CD4-positive, alpha-beta memory T cell (primary cell): Measurements from ENCODE around the gene EIPR1. TPM values are rescaled to one million over a fixed set of nuclear protein-coding genes. Genes with fewer than 3 reads are reported as not detected.
A peak's percentile ranks its signal among the peaks of the same experiment; 100 is the strongest.

Source experiments
- CTCF ChIA-PET: fragments of 350-600 bp; sonication (Branson Sonifier 250); formaldehyde crosslinking; loops from one replicate; lab custom pipeline; 2021; ENCODE audit warnings: inconsistent platforms; ENCODE audit not compliant: partially characterized antibody; lab: Charles Lee
- POLR2A ChIA-PET: fragments of 350-600 bp; sonication (Branson Sonifier 250); formaldehyde crosslinking; loops from one replicate; lab custom pipeline; 2021; ENCODE audit not compliant: partially characterized antibody; lab: Charles Lee
- DNase-seq, 5 donors: peaks; one replicate each; pipeline versions ENCODE4 v3.0.0 to v3.0.0-alpha.2; 2020 to 2022; ENCODE audit warnings: mixed read lengths in 1 of 5
- H3K27ac ChIP-seq: one replicate; pipeline ENCODE4 v1.7.0; 2013; ENCODE audit warnings: low read depth, low read length
- H3K27me3 ChIP-seq: 2 replicates; pipeline ENCODE4 v1.7.0; 2013; ENCODE audit warnings: mild to moderate bottlenecking, low read length, moderate library complexity; ENCODE audit not compliant: insufficient read depth
- H3K36me3 ChIP-seq: 2 replicates; pipeline ENCODE4 v1.7.0; 2013; ENCODE audit warnings: mild to moderate bottlenecking, low read length, moderate library complexity; ENCODE audit not compliant: insufficient read depth
- H3K4me1 ChIP-seq: 2 replicates; pipeline ENCODE4 v1.7.0; 2013; ENCODE audit warnings: mild to moderate bottlenecking, low read length, moderate library complexity; ENCODE audit not compliant: insufficient read depth
- H3K4me3 ChIP-seq, 2 donors: one replicate each; pipeline ENCODE4 v1.7.0; 2013; ENCODE audit warnings: low read length in 2 of 2, mild to moderate bottlenecking in 1 of 2
- H3K9me3 ChIP-seq, 2 donors: one replicate each; pipeline ENCODE4 v1.7.0; 2013; ENCODE audit warnings: low read length in 2 of 2, control low read depth in 1 of 2; ENCODE audit not compliant: control insufficient read depth in 1 of 2
- H3K27ac Mint-ChIP-seq, 7 donors: one replicate each; pipeline ENCODE4 v1.8.0; 2020 to 2021; ENCODE audit warnings: mixed read lengths in 7 of 7, mild to moderate bottlenecking in 6 of 7, inconsistent platforms in 3 of 7, moderate library complexity in 3 of 7
- H3K27me3 Mint-ChIP-seq, 2 donors: one replicate each; pipeline ENCODE4 v1.8.0; 2020 to 2021; ENCODE audit warnings: mixed read lengths in 2 of 2
- H3K36me3 Mint-ChIP-seq, 2 donors: one replicate each; pipeline ENCODE4 v1.8.0; 2020 to 2021; ENCODE audit warnings: mixed read lengths in 2 of 2, inconsistent platforms in 1 of 2, mild to moderate bottlenecking in 1 of 2
- H3K4me1 Mint-ChIP-seq, 4 donors: one replicate each; pipeline ENCODE4 v1.8.0; 2020 to 2021; ENCODE audit warnings: mixed read lengths in 4 of 4, mild to moderate bottlenecking in 1 of 4
- H3K4me3 Mint-ChIP-seq, 8 donors: one replicate each; pipeline ENCODE4 v1.8.0; 2020 to 2021; ENCODE audit warnings: mixed read lengths in 8 of 8, mild to moderate bottlenecking in 7 of 8, moderate library complexity in 6 of 8, inconsistent platforms in 3 of 8
- H3K9me3 Mint-ChIP-seq, 8 donors: one replicate each; pipeline ENCODE4 v1.8.0; 2020 to 2021; ENCODE audit warnings: mixed read lengths in 8 of 8, mild to moderate bottlenecking in 5 of 8, inconsistent platforms in 3 of 8, moderate library complexity in 1 of 8
- intact Hi-C: fragments of 100-400 bp; cut with micrococcal nuclease; formaldehyde crosslinking; loops from one replicate; pipeline ENCODE4 v1.15.1; 2023
- polyA plus RNA-seq, 2 donors: library from polyadenylated mRNA; unstranded; fragments of 300-500 nt; fragmentation: Illumina TruSeq; gene quantifications; one replicate each; pipeline ENCODE4 v1.2.3, GENCODE V29; 2021
- total RNA-seq, 2 experiments: library from RNA; stranded (reverse); gene quantifications; one replicate each; pipeline ENCODE4 v1.2.3, GENCODE V29; 2021

The EIPR1 gene
- total RNA-seq (10 to 100 TPM; 18.2 to 20.4 TPM), polyA plus RNA-seq (10 to 100 TPM; 31.9 to 48.0 TPM)

- CTCF ChIA-PET, result interaction anchor here (1.0 to 2.6 kb wide), 5 partner anchors 45 to 274 kb away, joined by 3 to 10 read pairs (median 4); no protein-coding TSS in a partner anchor
Observed at GRCh38 chr2:3377612-3378432, at the start of gene EIPR1. TSS of gene EIPR1 (minus strand) at chr2:3377818. CDS start at chr2:3377689, 129 bp downstream.

GRCh38 chr2:3427272-3427671, 49.7 kb upstream of the EIPR1 start:
- Mint-ChIP-seq H3K4me1 (peaks cover 5 to 11% (median 5%) of the 10 kb centered on the region in 4 donors), H3K9me3 (no peaks in the 10 kb centered on the region), H3K27ac (no peak overlapping the region), H3K4me3 (no peak overlapping the region), H3K36me3 (peaks cover 67 to 86% of the 10 kb centered on the region in 2 donors), H3K27me3 (no peaks in the 10 kb centered on the region)
- Histone ChIP-seq H3K36me3 (peaks cover 41% of the 10 kb centered on the region), H3K4me1 (no peaks in the 10 kb centered on the region), H3K27ac (no peak overlapping the region), H3K4me3 (no peak overlapping the region), H3K9me3 (no peaks in the 10 kb centered on the region), H3K27me3 (no peaks in the 10 kb centered on the region)
- ChIA-PET CTCF (no interaction called here), POLR2A (interaction anchor here (1.5 kb wide), 1 partner anchor 14 kb away, joined by 3 read pairs; no protein-coding TSS in a partner anchor)
- DNase-seq, result no peak
- intact Hi-C loops, result no loop called here

More at GRCh38 chr2:3377612-3378432, at the start of gene EIPR1:
- H3K9me3 Mint-ChIP-seq, result peaks cover 0 to 3% (median 0%) of the 10 kb centered on the region in 8 donors
- no peaks in the 10 kb centered on the region for H3K27me3 Mint-ChIP-seq
- Histone ChIP-seq H3K36me3 (no peaks in the 10 kb centered on the region), H3K4me1 (peaks cover 40% of the 10 kb centered on the region), H3K9me3 (no peaks in the 10 kb centered on the region), H3K27me3 (no peaks in the 10 kb centered on the region), H3K27ac (peak within 1 kb of the TSS; percentile 89), H3K4me3 (peak within 1 kb of the TSS; percentile 80 to 88)
- H3K4me3 Mint-ChIP-seq, result peak within 1 kb of the TSS; percentile 92 to 99 (median 97)
- peaks cover 5 to 24% of the 10 kb centered on the region in 2 donors for H3K36me3 Mint-ChIP-seq
- DNase-seq, result peak; percentile 94 to 98 (median 96)
- POLR2A ChIA-PET, result interaction anchor here (0.6 to 4.1 kb wide), 12 partner anchors 9 to 274 kb away, joined by 3 to 33 read pairs (median 4); partner anchors contain the start of genes ADI1 and RNASEH1
- peaks cover 27 to 60% (median 40%) of the 10 kb centered on the region in 4 donors for H3K4me1 Mint-ChIP-seq
- intact Hi-C loops, result loop anchor here (1.0 to 5.0 kb wide), 2 partner anchors 180 to 274 kb away; partner anchors contain the start of gene RNASEH1
- peak within 1 kb of the TSS; percentile 94 to 99 (median 98) for H3K27ac Mint-ChIP-seq

GRCh38 chr2:3426615-3427014, 49.0 kb upstream of the EIPR1 start:
- Mint-ChIP-seq H3K27ac (peak overlapping the region in 1 of 7 donors; percentile 41), H3K4me3 (no peak overlapping the region), H3K27me3 (no peaks in the 10 kb centered on the region), H3K9me3 (no peaks in the 10 kb centered on the region), H3K4me1 (peaks cover 5 to 11% (median 5%) of the 10 kb centered on the region in 4 donors), H3K36me3 (peaks cover 60 to 86% of the 10 kb centered on the region in 2 donors)
- POLR2A ChIA-PET, result no interaction called here
- no peaks in the 10 kb centered on the region for H3K9me3 ChIP-seq
- CTCF ChIA-PET, result interaction anchor here (1.0 to 7.7 kb wide), 2 partner anchors 15 to 226 kb away, joined by 3 to 109 read pairs; no protein-coding TSS in a partner anchor
- no peak for DNase-seq
- intact Hi-C loops, result no loop called here
- H3K27ac ChIP-seq, result no peak overlapping the region
- H3K36me3 ChIP-seq, result peaks cover 37% of the 10 kb centered on the region
- no peaks in the 10 kb centered on the region for H3K4me1 ChIP-seq
- no peaks in the 10 kb centered on the region for H3K27me3 ChIP-seq
- H3K4me3 ChIP-seq, result no peak overlapping the region

- H3K9me3 ChIP-seq, result no peaks in the 10 kb centered on the region
- no peak overlapping the region for H3K27ac ChIP-seq
- peaks cover 36% of the 10 kb centered on the region for H3K36me3 ChIP-seq
- no peaks in the 10 kb centered on the region for H3K27me3 Mint-ChIP-seq
- peaks cover 5 to 11% (median 5%) of the 10 kb centered on the region in 4 donors for H3K4me1 Mint-ChIP-seq
- no peaks in the 10 kb centered on the region for H3K27me3 ChIP-seq
- ChIA-PET POLR2A (interaction anchor here (1.2 to 1.9 kb wide), 2 partner anchors 46 to 227 kb away, joined by 5 to 12 read pairs; partner anchors contain the start of gene EIPR1), CTCF (interaction anchor here (0.8 to 7.7 kb wide), 32 partner anchors 9 to 240 kb away, joined by 3 to 109 read pairs (median 5); partner anchors contain the start of gene TRAPPC12)
- DNase-seq, result no peak
- no peaks in the 10 kb centered on the region for H3K9me3 Mint-ChIP-seq
- peak overlapping the region in 2 of 7 donors; percentile 9 to 54 for H3K27ac Mint-ChIP-seq
- H3K4me3 Mint-ChIP-seq, result no peak overlapping the region
- intact Hi-C loops, result loop anchor here (1.0 kb wide), 1 partner anchor 227 kb away; no protein-coding TSS in a partner anchor
- H3K36me3 Mint-ChIP-seq, result peaks cover 44 to 75% of the 10 kb centered on the region in 2 donors
- H3K4me1 ChIP-seq, result no peaks in the 10 kb centered on the region
- H3K4me3 ChIP-seq, result no peak overlapping the region
Observed at GRCh38 chr2:3424171-3424795, 46.7 kb upstream of the EIPR1 start.

GRCh38 chr2:3423492-3424170, 46.0 kb upstream of the EIPR1 start:
- intact Hi-C loops, result loop anchor here (1.0 kb wide), 1 partner anchor 228 kb away; no protein-coding TSS in a partner anchor
- H3K4me1 Mint-ChIP-seq, result peaks cover 3 to 6% (median 5%) of the 10 kb centered on the region in 4 donors
- no peak overlapping the region for H3K27ac ChIP-seq
- no peaks in the 10 kb centered on the region for H3K9me3 ChIP-seq
- no peaks in the 10 kb centered on the region for H3K4me1 ChIP-seq
- ChIA-PET CTCF (interaction anchor here (0.8 to 7.7 kb wide), 38 partner anchors 10 to 241 kb away, joined by 3 to 109 read pairs (median 4); partner anchors contain the start of genes ADI1 and TRAPPC12), POLR2A (interaction anchor here (1.2 to 1.9 kb wide), 2 partner anchors 45 to 228 kb away, joined by 5 to 12 read pairs; partner anchors contain the start of gene EIPR1)
- no peaks in the 10 kb centered on the region for H3K27me3 Mint-ChIP-seq
- H3K4me3 ChIP-seq, result no peak overlapping the region
- H3K4me3 Mint-ChIP-seq, result no peak overlapping the region
- H3K9me3 Mint-ChIP-seq, result no peaks in the 10 kb centered on the region
- DNase-seq, result peak; percentile 50 to 63 (median 57)
- peak overlapping the region in 6 of 7 donors; percentile 9 to 90 (median 34) for H3K27ac Mint-ChIP-seq
- H3K27me3 ChIP-seq, result no peaks in the 10 kb centered on the region
- peaks cover 36% of the 10 kb centered on the region for H3K36me3 ChIP-seq
- H3K36me3 Mint-ChIP-seq, result peaks cover 42 to 74% of the 10 kb centered on the region in 2 donors

GRCh38 chr2:3422161-3422779, 44.7 kb upstream of the EIPR1 start:
- Mint-ChIP-seq H3K4me1 (peaks cover 3 to 6% (median 4%) of the 10 kb centered on the region in 4 donors), H3K9me3 (no peaks in the 10 kb centered on the region), H3K36me3 (peaks cover 40 to 72% of the 10 kb centered on the region in 2 donors), H3K27me3 (no peaks in the 10 kb centered on the region), H3K4me3 (no peak overlapping the region), H3K27ac (peak overlapping the region in 1 of 7 donors; percentile 54)
- H3K27ac ChIP-seq, result no peak overlapping the region
- no peak overlapping the region for H3K4me3 ChIP-seq
- intact Hi-C loops, result no loop called here
- H3K36me3 ChIP-seq, result peaks cover 40% of the 10 kb centered on the region
- no peaks in the 10 kb centered on the region for H3K4me1 ChIP-seq
- DNase-seq, result no peak
- no peaks in the 10 kb centered on the region for H3K9me3 ChIP-seq
- H3K27me3 ChIP-seq, result no peaks in the 10 kb centered on the region
- ChIA-PET POLR2A (no interaction called here), CTCF (interaction anchor here (0.9 to 7.7 kb wide), 22 partner anchors 8 to 231 kb away, joined by 3 to 109 read pairs (median 4); partner anchors contain the start of genes ADI1 and TRAPPC12)
